Testis (tissue), 3 donors: ENCODE results near the gene SGO1. TPM values are rescaled to one million over a fixed set of nuclear protein-coding genes. Genes with fewer than 3 reads are reported as not detected.

ENCODE experiments used
- DNase-seq: peaks from one replicate; pipeline ENCODE4 v3.0.0-alpha.2; 2019
- H3K27ac ChIP-seq, 2 donors: fragments of 200-600 bp; sonication (generic); one replicate each; pipeline ENCODE4 v1.5.1; 2019
- H3K27me3 ChIP-seq: fragments of 200-600 bp; sonication (generic); one replicate; pipeline ENCODE4 v1.5.1; 2019
- H3K36me3 ChIP-seq: fragments of 200-600 bp; sonication (generic); one replicate; pipeline ENCODE4 v1.5.1; 2017; ENCODE audit warnings: low read depth; ENCODE audit errors: missing control alignments
- H3K4me1 ChIP-seq: fragments of 200-600 bp; sonication (generic); one replicate; pipeline ENCODE4 v1.5.1; 2019
- H3K4me3 ChIP-seq, 2 donors: fragments of 200-600 bp; sonication (generic); one replicate each; pipeline ENCODE4 v1.5.1; 2017 to 2019
- H3K9me3 ChIP-seq: fragments of 200-600 bp; sonication (generic); one replicate; pipeline ENCODE4 v1.5.1; 2017
- POLR2A ChIP-seq: fragments of 450-650 bp; IDR thresholded peaks from one replicate; pipeline ENCODE4 v1.6.1; 2017; ENCODE audit warnings: antibody characterized with exemption, mild to moderate bottlenecking, moderate library complexity
- WGBS, 2 donors: methylation state at CpG; one replicate each; pipeline ENCODE4 v1.1.5; 2018; 5-methylcytosine and 5-hydroxymethylcytosine counted together
- intact Hi-C: fragments of 100-400 bp; cut with DNase I; formaldehyde crosslinking; loops from one replicate; pipeline ENCODE4 v1.15.1; 2023; ENCODE audit warnings: low total_unique reads
- polyA plus RNA-seq: library from polyadenylated mRNA; stranded (reverse); fragments of 350-450 nt; fragmentation: Illumina TruSeq; extraction: RNeasy Lipid Tissue Mini Kit (QIAGEN cat#74804); gene quantifications from one replicate; pipeline ENCODE4 v1.2.3, GENCODE V29; 2014; ENCODE audit warnings: low read depth, low replicate concordance; ENCODE audit not compliant: insufficient read depth
- total RNA-seq, 2 donors: library from RNA; depleted of rRNA; stranded (reverse); fragments of >200 nt; gene quantifications; one replicate each; pipeline ENCODE4 v1.2.3, GENCODE V29; 2016
- TF ChIP-seq, protein P1 (sequence below), 3 experiments: fragments of 450-650 bp in 2 of 3; fragments of 200-600 bp in 1 of 3; sonication (generic) in 1 of 3; IDR thresholded peaks; one replicate each; pipeline ENCODE4 v1.5.1; 2016 to 2019; ENCODE audit warnings: antibody characterized with exemption in 3 of 3, mild to moderate bottlenecking in 2 of 3, moderate library complexity in 1 of 3

Gene SGO1
- total and polyA plus RNA-seq, 3 donors from 2014 or later, result 4.4 to 11.9 (median 10.0) TPM

GRCh38 chr3:20146301-20146700, 39.7 kb downstream of the SGO1 start:
- 86 to 89% methylated on average over 8 of the region's 8 CpGs for WGBS, 2 donors

GRCh38 chr3:20145874-20146273, 40.1 kb downstream of the SGO1 start:
- no peak overlapping the region for H3K4me3 ChIP-seq
- 91 to 95% methylated on average over 2 of the region's 2 CpGs for WGBS, 2 donors
- no peaks in the 10 kb centered on the region for H3K36me3 ChIP-seq
- H3K27ac ChIP-seq, result no peak overlapping the region
- H3K9me3 ChIP-seq, result no peaks in the 10 kb centered on the region
- DNase-seq, result no peak
- intact Hi-C loops, result no loop called here
- TF ChIP-seq, protein P1, sequence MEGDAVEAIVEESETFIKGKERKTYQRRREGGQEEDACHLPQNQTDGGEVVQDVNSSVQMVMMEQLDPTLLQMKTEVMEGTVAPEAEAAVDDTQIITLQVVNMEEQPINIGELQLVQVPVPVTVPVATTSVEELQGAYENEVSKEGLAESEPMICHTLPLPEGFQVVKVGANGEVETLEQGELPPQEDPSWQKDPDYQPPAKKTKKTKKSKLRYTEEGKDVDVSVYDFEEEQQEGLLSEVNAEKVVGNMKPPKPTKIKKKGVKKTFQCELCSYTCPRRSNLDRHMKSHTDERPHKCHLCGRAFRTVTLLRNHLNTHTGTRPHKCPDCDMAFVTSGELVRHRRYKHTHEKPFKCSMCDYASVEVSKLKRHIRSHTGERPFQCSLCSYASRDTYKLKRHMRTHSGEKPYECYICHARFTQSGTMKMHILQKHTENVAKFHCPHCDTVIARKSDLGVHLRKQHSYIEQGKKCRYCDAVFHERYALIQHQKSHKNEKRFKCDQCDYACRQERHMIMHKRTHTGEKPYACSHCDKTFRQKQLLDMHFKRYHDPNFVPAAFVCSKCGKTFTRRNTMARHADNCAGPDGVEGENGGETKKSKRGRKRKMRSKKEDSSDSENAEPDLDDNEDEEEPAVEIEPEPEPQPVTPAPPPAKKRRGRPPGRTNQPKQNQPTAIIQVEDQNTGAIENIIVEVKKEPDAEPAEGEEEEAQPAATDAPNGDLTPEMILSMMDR (IDR thresholded peaks at IDR 0.05), result no peak
- TF ChIP-seq POLR2A, result no peak
- no peaks in the 10 kb centered on the region for H3K4me1 ChIP-seq
- no peaks in the 10 kb centered on the region for H3K27me3 ChIP-seq

More at GRCh38 chr3:20146301-20146700, 39.7 kb downstream of the SGO1 start:
- Histone ChIP-seq H3K27ac (no peak overlapping the region), H3K4me3 (no peak overlapping the region), H3K9me3 (no peaks in the 10 kb centered on the region), H3K4me1 (no peaks in the 10 kb centered on the region), H3K27me3 (no peaks in the 10 kb centered on the region), H3K36me3 (no peaks in the 10 kb centered on the region)
- intact Hi-C loops, result no loop called here
- DNase-seq, result no peak
- TF ChIP-seq, protein P1 (IDR thresholded peaks at IDR 0.05), result no peak
- TF ChIP-seq POLR2A, result no peak

DNA sequence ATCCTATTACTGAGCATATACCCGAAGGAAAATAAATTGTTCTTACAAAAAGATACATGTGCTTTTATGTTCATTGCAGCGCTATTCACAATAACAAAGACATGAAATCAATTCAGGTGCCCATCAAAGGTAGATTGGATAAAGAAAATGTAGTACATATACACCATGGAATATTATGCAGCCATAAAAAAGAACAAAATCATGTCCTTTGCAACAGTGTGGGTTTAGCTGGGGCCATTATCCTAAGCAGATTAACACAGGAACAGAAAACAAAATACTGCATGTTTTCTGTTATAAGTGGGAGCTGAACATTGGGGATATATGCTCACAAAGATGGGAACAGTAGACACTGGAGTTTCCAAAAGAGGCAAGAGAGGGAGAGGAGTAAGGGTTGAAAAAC, 42.5 kb downstream of the SGO1 start:
- TF ChIP-seq, protein P1 (IDR thresholded peaks at IDR 0.05), result no peak
- no peak for TF ChIP-seq POLR2A
- no peaks in the 10 kb centered on the region for H3K36me3 ChIP-seq
- H3K27me3 ChIP-seq, result no peaks in the 10 kb centered on the region
- H3K4me3 ChIP-seq, result no peak overlapping the region
- intact Hi-C loops, result no loop called here
- DNase-seq, result no peak
- no peaks in the 10 kb centered on the region for H3K9me3 ChIP-seq
- no peak overlapping the region for H3K27ac ChIP-seq
- WGBS, 2 donors, result 96 to 98% methylated on average over 2 of the region's 2 CpGs
- no peaks in the 10 kb centered on the region for H3K4me1 ChIP-seq

DNA sequence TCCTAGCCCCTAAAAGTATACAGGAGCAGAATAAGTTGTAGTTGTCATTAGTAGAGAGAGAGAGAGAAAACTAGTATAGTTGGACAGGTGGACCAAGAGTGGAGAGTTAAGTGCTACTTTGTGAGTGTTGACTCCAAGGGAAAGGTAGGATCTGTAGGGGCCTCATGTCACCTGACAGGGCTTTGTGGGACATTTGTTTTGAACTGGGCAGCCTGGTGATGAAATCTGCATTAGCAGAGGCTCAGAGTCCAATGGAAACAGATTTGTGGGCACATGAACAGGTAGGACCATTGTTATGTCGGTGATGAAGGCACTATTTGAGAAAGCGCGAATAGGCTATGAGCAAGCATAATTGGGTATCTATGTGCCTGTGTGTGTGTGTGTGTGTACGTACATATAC, 43.5 kb downstream of the SGO1 start:
- Histone ChIP-seq H3K36me3 (no peaks in the 10 kb centered on the region), H3K27me3 (no peaks in the 10 kb centered on the region), H3K9me3 (no peaks in the 10 kb centered on the region), H3K27ac (no peak overlapping the region), H3K4me3 (no peak overlapping the region), H3K4me1 (no peaks in the 10 kb centered on the region)
- intact Hi-C loops, result no loop called here
- 94 to 97% methylated on average over 4 of the region's 4 CpGs for WGBS, 2 donors
- no peak for DNase-seq
- TF ChIP-seq, protein P1 (IDR thresholded peaks at IDR 0.05), result no peak
- no peak for TF ChIP-seq POLR2A

GRCh38 chr3:20141851-20142250, 44.2 kb downstream of the SGO1 start:
- Histone ChIP-seq H3K9me3 (no peaks in the 10 kb centered on the region), H3K36me3 (no peaks in the 10 kb centered on the region), H3K27ac (no peak overlapping the region), H3K27me3 (no peaks in the 10 kb centered on the region), H3K4me1 (no peaks in the 10 kb centered on the region), H3K4me3 (no peak overlapping the region)
- peak; percentile 48 for DNase-seq
- intact Hi-C loops, result no loop called here
- no peak for TF ChIP-seq POLR2A
- TF ChIP-seq, protein P1 (IDR thresholded peaks at IDR 0.05), result no peak
- WGBS, 2 donors, result 26 to 27% methylated on average over 7 of the region's 7 CpGs
